ENCODE results near the gene LAMA1. TPM values are rescaled to one million over a fixed set of nuclear protein-coding genes. Genes with fewer than 3 reads are reported as not detected.

The LAMA1 gene
- total and polyA plus RNA-seq, 2 of the 8 experiments (the other 6 are each of a cell fraction or from before 2014, with no cell fraction given): 30.4 to 48.7 TPM

GRCh38 chr18:7049951-7050350 lies 67.6 kb downstream of the LAMA1 start:
- Histone ChIP-seq H2BK12ac (ENCODE audit: low read depth, low read length) (no peak overlapping the region), H3K14ac (ENCODE audit: insufficient read length) (no peak overlapping the region), H3K9me3 (ENCODE audit: insufficient read depth in 2 of 2, low read depth in 1 of 2, low read length in 1 of 2) (no peaks in the 10 kb centered on the region), H2BK20ac (ENCODE audit: low read length) (no peak overlapping the region), H4K8ac (ENCODE audit: extremely low read depth, insufficient read depth, low read length) (no peak overlapping the region), H3K4me3 (ENCODE audit: extremely low read depth in 1 of 4, insufficient read depth in 2 of 4, low read depth in 3 of 4, low read length in 4 of 4) (no peak overlapping the region), H3K4ac (replicated peaks; ENCODE audit: insufficient read length, low read depth, low read length) (no peak overlapping the region), H3K79me2 (ENCODE audit: control insufficient read depth in 1 of 2, insufficient read depth in 2 of 2, low read length in 2 of 2) (no peaks in the 10 kb centered on the region), H3K79me1 (ENCODE audit: low read depth, low read length) (no peaks in the 10 kb centered on the region), H3K4me2 (ENCODE audit: insufficient read depth in 1 of 2, low read depth in 2 of 2, low read length in 2 of 2) (no peak overlapping the region), H4K20me1 (replicated peaks in 1 of 2; ENCODE audit: control insufficient read depth in 1 of 2, insufficient read depth in 2 of 2, low read length in 2 of 2) (peaks cover 0 to 1% of the 10 kb centered on the region in 2 experiments), H2BK15ac (ENCODE audit: low read length) (no peak overlapping the region), H3K18ac (ENCODE audit: extremely low read depth, low read length) (no peak overlapping the region), H2BK5ac (ENCODE audit: low read depth, low read length) (no peak overlapping the region), H3K27me3 (replicated peaks in 1 of 4; ENCODE audit: control insufficient read depth in 3 of 4, extremely low read depth in 1 of 4, insufficient read depth in 3 of 4, low read length in 3 of 4) (no peaks in the 10 kb centered on the region), H3K36me3 (ENCODE audit: control insufficient read depth in 2 of 4, insufficient read depth in 4 of 4, low read length in 3 of 4) (peaks cover 0 to 6% (median 1%) of the 10 kb centered on the region in 4 experiments; a peak in 2 of 8 replicates), H3K4me1 (replicated peaks in 1 of 4; ENCODE audit: control insufficient read depth in 3 of 4, insufficient read depth in 4 of 4, low read length in 3 of 4) (no peaks in the 10 kb centered on the region; a peak in 1 of 7 replicates), H2AFZ (ENCODE audit: low read length) (no peak overlapping the region), H3K23ac (ENCODE audit: insufficient read length) (no peak overlapping the region), H4K91ac (replicated peaks; ENCODE audit: insufficient read length, low read length) (no peak overlapping the region), H4K5ac (ENCODE audit: insufficient read length, low read depth, low read length) (no peak overlapping the region), H2AK5ac (ENCODE audit: low read depth, low read length) (no peak overlapping the region), H3K56ac (replicated peaks; ENCODE audit: insufficient read length, low read depth, low read length) (no peak overlapping the region), H3K9ac (replicated peaks in 1 of 4; ENCODE audit: extremely low read depth in 1 of 4, low read depth in 3 of 4, low read length in 3 of 4) (no peak overlapping the region), H2BK120ac (replicated peaks; ENCODE audit: low read depth, low read length) (no peak overlapping the region), H3K27ac (ENCODE audit: low read depth, low read length) (no peak overlapping the region), H3K23me2 (ENCODE audit: low read depth, low read length) (no peaks in the 10 kb centered on the region)
- no peak for DNase-seq (ENCODE audit: low read depth in 1 of 2, low spot score in 2 of 2)
- ChIA-PET POLR2A (ENCODE audit: partially characterized antibody) (no interaction called here), CTCF (ENCODE audit: partially characterized antibody) (interaction anchor here (0.8 to 3.4 kb wide), 3 partner anchors 11 to 130 kb away, joined by 3 to 12 read pairs (median 4); no protein-coding TSS in a partner anchor)
- WGBS, 2 experiments (ENCODE audit: extremely low coverage in 1 of 2, insufficient coverage in 1 of 2, insufficient read length in 1 of 2, insufficient replicate concordance in 2 of 2, low coverage in 1 of 2, low lambda C conversion rate in 2 of 2, missing lambda C conversion rate in 1 of 2): 88% methylated on average over 5 of the region's 5 CpGs; no CpG with 5 or more reads in 1 of the 2 experiments
- no peak for FAIRE-seq
- TF ChIP-seq RNF2 (IDR thresholded peaks at IDR 0.05; ENCODE audit: borderline replicate concordance, low read depth, low read length, missing control alignments, poor library complexity, severe bottlenecking) (no peak), KDM1A (IDR thresholded peaks at IDR 0.05; ENCODE audit: borderline replicate concordance, low read length) (no peak)

Measured in H1 (cell line).